GM12864 (cell line): ENCODE data around the gene WDCP.
A peak's percentile ranks its signal among the peaks of the same experiment; 100 is the strongest.

Source experiments
- DNase-seq: peaks from one replicate; pipeline ENCODE4 v3.0.0-alpha.2; 2011; ENCODE audit warnings: low read depth
- H3K4me3 ChIP-seq: 2 replicates; pipeline ENCODE4 v1.5.1; 2011; ENCODE audit warnings: mild to moderate bottlenecking, low read depth, low read length, control low read depth
- CTCF ChIP-seq: IDR thresholded peaks from 2 replicates; pipeline ENCODE4 v1.5.1; 2011; ENCODE audit warnings: low read depth, mild to moderate bottlenecking, moderate library complexity, low read length, control low read depth, inconsistent platforms; ENCODE audit errors: missing control alignments

The WDCP gene

GRCh38 chr2:24084386-24085199 lies 37.4 kb upstream of the WDCP start, which contains the start of gene TP53I3:
Gene TP53I3 (minus strand): TSS chr2:24084834. CDS start chr2:24084326, 508 bp downstream.
- TF ChIP-seq CTCF, result peak; percentile 83
- peak; percentile 44 for DNase-seq
- peak within 1 kb of the TSS; percentile 65 for H3K4me3 ChIP-seq

- TF ChIP-seq CTCF, result no peak
- peak overlapping the region; percentile 65 for H3K4me3 ChIP-seq
- peak; percentile 91 for DNase-seq
These were observed 36.6 kb upstream of the WDCP start for GRCh38 chr2:24083567-24084385.

- TF ChIP-seq CTCF, result no peak
- no peak for DNase-seq
- H3K4me3 ChIP-seq, result peak overlapping the region; percentile 65
These were observed 35.8 kb upstream of the WDCP start for GRCh38 chr2:24082787-24083566.

GRCh38 chr2:24080701-24081100 lies 33.5 kb upstream of the WDCP start:
- no peak for DNase-seq
- no peak overlapping the region for H3K4me3 ChIP-seq
- no peak for TF ChIP-seq CTCF

- DNase-seq, result no peak
- no peak for TF ChIP-seq CTCF
- H3K4me3 ChIP-seq, result peak overlapping the region; percentile 81
These were observed 30.7 kb upstream of the WDCP start for GRCh38 chr2:24077879-24078278.

GRCh38 chr2:24077535-24077877 lies 30.3 kb upstream of the WDCP start:
- no peak for DNase-seq
- H3K4me3 ChIP-seq, result peak overlapping the region; percentile 81
- TF ChIP-seq CTCF, result no peak
